ENCODE measurements around the gene LTBP3.

LTBP3 gene

DNA sequence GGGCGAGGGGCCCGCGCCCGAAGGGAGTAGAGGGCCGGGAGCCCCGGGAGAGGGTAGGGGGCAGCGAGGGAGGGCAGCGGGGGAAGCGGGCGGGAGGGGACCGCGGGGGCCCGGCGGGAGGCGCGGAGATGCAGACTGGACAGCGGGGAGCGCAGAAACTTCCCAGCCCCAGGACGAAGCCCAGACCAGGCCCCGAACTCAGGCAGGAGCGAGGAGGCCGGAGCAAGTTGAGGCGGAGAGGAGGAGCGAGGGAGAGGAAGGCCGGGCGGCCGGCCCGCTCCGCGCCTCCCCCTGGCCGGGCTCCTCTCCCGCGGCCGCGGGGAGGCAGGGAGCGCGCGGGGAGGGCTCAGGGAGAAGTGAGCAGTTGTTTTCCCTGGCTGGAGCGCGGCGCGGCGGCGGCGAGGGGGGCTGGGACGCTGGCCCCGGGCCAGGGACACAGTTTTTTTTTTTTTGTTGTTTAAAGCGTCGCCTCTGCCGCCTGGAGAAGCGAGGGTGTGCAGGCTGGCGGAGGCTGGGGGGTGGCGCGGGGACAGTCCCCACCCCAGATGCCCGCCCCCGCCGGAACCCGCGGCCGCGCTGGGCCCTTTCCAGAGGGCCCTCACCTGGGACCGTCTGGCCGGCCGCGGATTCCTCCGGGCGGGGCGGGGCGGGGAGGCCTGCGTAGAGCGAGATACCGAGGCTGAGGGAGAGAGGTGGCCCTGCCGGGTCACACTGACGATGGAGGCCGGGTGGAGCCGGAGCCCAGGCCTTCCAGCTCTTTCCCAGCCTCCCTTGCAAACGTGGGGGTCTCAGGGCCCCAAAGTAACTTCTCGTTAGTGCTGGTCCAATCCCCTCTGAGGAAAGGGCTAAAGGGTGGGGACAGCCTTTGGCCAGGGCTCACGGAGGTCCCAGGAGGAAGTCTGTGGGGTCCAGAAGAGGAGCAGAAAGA, at the start of gene LTBP3:
Gene LTBP3, minus strand, starts transcription at position 358 of the 928 bp plus-strand sequence. CDS start 400 bp downstream, outside the sequence.
- peak in 1 of 2 donors; percentile 47 for DNase-seq

DNA sequence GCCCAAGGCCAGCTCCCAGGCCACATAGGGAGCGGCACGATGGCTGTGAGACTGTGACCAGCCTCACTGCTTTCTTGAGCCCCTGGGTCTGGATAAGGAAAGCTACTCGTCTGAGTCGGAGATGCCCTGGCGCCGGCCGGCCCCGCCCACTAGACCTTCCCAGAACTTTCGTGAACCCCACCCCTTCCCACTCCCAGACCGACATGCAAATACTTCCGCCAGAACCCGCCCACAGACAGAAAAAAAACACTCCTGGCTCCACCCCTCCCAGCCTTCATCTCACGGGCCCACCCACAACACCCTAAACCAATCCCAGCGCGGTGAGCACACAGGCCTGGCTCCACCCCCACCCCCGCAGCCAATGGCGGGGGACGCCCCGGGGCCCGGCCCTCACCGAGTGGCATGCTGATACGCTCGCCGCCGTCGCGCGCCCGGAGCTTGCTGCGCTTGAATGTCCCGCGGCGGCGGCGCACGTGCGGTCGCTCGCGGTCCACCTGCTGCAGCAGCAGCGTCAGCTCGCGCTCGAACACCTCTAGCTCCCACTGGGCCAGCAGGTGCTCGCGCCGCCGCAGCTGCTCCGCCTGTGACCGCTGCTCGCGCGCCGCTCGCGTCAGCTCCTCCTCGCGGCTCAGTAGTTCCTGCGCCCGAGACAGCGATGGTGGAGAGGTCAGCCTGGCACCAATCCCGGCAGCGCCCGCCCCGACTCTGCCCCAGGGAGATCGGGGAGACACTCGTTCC, 48.9 kb upstream of the LTBP3 start:
- DNase-seq, result no peak

DNA sequence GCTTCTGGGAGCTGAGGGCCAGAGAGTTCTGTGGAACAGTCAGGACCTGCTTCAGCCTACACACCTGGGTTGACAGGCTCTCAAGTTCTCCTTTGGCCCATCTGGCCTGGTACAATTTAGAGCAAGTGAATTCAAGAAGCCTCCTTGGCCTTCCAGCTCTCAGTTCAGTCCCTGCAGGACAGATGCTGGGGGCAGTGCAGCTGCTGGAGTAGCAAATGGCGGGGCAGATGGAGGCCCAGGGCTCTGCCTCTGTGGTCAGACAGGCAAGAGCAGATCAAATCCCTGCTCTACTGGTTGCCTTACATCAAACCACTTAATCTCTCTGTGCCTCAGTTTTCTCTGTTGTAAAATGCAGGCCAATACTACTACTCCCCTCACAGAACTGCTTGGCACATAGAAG, 46.1 kb upstream of the LTBP3 start:
- no peak for DNase-seq

DNA sequence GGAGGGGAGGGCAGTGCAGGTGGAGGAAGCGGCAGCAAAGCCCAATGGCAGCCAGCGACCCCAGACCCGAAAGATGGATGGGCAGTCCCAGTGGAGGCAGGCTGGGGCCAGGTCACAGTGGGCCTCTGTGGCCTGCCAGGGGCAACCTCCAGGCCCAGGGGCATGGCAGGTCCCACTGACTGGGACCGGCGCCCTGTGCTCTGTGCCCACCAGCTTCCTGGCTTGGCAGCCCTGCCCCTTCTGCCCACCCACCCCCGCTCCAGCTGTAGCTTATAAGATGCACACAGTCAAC, 41.7 kb upstream of the LTBP3 start:
- no peak for DNase-seq

DNA sequence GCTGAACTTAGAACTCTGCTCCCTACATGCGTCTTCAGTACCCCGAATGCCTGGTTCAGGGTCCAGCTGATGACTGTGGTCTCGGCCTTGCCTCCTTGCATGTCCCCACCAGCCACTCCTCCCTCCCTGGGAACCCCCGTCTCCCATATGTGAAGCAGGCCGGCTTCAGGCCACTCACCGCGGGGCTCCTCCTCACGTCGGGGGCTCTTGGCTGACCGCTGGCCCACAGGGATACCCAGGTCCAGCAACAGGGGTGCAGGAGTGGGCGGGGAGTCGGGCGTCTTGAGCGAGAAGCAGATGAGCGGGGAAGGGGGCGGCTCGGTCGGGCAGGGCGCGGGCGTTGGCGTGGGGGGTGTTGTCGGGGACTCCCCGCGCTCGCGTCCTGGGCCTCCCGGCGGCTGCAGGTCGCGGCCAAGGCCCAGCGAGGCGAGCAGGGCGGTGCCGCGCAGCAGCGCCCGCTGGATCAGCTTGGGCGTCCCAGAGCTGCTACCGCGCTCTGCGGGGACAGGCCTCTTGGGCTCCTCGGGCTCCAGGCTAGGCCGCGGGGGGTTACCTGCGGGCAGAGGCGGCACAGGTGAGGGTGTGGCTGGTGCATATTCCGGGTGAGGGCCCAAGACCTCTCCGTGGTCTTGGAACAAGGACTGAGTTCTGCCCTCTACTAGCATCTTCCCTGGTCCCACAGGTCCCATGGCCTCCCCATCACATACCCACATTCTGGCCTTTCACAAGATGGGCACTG, 41.2 kb upstream of the LTBP3 start:
- no peak for DNase-seq

DNA sequence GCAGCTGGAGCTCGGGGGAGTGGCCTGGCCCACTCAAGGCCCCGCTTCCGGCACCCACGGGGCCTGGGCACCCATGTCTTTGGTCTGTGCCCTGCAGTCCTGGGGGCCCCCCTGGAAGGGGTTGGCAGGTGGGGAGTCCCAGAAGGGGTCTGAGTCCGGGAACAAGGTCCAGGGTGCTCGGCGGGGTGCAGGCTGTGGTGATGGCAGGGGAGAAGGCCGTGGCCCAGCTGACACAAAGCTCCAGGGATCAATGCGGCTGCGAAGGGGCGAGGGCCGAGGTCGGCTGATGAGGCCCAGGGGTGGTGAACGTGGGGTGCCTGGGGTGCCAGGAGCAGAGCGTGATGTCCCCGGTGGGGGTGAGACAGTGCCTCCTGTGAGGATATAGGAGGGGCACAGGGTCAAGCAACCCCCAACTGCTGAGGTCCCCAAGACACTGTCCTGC, 40.1 kb upstream of the LTBP3 start:
- no peak for DNase-seq

DNA sequence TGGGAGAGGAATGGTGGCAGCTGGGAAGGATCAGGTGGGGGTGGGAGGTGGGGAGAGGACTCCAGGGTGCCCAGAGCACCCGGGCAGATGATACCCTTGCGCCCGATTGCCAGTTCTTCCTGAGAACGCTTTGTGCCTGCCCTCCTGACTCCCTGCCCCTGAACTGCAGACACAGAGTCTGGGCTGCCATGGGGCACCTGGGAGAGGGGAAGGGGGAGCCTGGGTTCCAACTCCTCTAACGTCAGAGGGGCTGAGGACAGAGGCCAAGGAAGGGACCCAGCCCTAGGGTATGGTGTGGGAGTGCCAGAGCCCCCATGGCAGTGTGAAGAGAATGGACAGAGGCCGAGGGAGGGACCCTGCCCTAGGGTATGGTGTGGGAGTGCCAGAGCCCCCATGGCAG, 38.4 kb upstream of the LTBP3 start:
- no peak for DNase-seq

DNA sequence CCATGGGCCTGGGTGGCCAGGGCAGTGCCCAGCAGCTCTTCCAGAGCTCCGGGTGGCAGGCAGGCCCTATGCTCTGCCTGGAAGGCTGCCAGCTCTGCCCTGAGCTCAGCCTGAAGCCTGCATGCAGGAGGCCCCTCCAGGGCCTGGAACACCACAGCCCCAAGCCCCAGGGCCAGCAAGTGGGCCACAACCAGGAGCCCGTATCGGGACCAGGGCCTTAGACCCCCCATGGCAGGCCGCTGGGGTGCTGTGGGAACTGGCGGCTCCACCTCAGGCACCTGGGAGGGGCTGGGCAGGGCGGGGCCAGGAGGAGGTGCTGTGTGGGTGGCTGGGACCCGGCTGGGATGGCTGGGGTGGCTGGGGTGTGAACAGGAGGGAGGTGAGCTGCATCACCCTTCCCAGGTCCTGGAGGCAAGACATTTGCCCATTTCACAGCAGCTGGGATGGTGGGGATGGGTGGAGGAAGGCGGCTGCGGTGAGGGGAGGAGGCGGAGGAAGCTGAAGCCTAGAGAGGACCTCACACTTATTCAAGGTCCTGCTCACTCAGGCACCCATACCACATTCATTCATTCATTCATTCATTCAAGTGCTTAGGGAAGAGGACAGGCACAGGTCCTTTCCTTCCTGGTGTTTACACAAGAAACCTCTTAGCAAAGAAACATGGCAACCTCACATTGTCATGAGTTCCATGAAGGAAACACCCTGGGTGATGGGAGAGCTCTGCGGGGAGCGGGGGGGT, 37.6 kb upstream of the LTBP3 start, which contains the start of gene KCNK7:
Gene KCNK7, minus strand, starts transcription at position 258 of the 739 bp plus-strand sequence. Its CDS starts 28 bp downstream, at position 230.
- DNase-seq, result no peak

DNA sequence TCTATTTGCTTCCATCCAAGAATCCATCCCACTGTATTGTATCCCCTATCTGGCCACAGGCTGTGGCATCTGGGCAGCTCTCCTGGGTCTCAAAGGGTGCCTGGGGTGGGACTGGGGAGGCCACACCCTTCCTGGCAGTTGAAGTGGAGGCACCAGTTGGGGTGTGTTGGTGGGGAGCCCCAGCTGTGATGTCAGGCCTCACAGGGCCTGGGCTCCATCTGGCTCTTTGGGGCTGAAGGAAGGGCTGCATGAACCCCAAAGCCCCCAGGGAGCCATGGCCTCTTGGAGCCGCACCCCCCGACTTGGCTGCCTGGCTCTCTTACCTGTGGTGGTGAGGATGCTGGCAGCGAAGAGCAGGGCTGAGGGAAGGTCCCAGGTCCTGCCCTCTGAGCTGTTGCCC, 37.0 kb upstream of the LTBP3 start:
- no peak for DNase-seq

DNA sequence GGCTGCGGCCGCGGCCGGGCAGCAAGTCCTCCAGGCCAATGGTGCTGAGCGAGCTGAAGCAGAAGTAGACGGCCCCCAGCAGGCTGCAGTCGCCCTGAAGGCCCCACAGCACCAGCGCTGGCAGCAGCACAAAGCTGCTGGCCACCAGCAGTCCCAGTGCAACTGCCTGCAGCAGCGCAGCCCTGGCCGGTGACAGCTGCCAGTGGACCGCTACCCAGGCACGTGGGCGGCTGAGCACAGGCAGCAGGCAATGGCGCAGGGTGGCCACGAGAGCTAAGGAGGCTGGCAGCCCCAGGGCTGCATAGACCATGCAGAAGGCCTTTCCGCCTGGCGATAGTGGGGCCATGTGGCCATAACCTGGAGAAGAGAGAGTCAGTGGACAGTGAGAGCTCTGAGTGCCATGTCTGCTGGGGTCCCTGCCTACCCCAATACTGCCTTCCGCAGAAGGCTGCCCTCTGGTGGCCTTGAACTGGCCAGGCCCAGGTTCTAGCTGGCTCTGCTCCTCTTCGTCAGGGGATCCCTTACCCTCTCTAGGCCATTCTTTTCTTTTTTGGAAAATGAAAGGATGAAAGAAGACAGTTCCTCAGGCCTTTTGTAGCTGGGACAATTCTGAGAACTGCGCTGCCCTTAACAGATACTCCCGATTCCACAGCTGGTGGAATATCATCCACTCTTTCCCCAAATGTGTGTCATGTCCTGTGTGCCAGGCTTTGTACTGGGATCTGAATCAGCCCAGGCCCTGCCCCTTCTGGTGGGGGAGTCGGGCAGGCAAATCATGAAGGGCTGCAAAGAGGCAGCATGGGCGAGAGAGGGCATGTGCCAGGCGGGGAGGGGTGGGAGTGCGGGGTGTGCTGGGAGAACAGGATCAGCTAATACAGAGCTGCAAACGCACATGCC, 35.6 kb upstream of the LTBP3 start:
- DNase-seq, result no peak

DNA sequence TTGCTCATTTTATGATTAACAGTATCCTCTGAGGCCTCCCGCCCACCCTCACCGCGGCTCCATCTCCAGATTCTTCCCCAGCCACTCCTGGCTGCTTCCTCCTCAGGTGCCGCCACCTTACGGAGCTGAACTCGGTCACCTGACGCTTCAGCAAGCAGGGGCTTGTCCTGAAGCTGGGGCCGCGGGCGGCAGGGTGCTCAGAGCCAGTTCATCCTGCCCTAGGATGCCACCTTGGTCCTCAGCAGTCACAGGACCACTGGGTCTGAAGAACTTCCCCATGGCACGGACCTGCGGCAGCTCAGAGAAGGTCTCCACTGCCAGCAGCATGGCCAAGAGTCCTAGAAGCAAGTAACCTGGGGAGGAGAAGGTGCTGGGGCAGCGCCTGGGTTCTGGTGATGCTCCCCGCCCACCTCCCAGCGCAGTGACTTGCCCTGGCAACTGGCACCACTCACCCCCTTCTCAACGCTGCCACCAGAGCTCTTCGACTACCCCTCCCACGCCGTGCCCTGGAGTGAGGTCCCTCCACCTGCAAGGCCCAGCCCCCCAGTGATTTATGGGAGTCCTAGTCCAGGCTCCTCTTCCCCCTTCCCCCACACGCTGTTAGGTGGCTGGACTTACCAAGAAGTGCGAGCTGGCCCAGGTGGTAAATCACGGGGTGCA, 34.8 kb upstream of the LTBP3 start:
- DNase-seq, result no peak

DNA sequence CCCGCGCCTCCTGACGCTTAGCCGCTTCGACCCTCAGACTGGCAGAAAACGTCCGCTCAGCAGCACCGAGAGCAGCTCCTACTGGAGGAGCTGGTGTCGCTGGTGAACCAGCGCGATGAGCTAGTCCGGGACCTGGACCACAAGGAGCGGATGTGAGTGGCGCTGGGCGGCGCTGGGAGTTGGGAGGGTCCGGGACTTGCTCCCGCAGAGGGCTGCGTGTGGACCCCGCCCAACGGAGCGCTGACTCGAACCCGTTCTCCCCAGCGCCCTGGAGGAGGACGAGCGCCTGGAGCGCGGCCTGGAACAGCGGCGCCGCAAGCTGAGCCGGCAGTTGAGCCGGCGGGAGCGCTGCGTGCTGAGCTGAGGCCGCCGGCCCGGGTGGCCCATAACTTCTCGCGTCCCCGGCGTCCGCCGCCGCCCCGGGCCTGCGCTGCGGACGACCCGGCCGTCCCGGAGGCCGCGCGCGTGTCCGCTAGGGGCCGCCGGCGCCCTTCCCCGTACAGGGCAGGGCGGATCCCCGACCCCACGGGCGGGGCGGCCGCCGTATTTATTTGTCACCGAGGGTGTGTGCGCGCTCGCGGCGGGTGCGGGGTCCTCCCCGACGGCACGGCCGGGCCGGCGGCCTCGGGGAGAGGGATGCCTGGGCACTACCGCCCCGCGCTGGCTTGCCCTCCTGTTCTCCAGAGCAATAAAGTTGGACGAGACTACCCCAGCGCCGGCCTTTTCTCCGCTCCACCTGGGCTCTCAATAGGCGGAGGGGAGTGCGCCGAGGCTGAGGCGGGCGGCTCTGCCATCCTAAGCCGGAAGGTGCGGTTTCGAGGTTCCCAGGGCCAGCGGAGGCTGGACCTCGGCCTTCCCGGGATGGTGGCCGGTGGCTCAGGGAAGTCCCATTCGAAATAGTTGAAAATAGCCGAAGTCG, 34.0 kb upstream of the LTBP3 start:
- no peak for DNase-seq

DNA sequence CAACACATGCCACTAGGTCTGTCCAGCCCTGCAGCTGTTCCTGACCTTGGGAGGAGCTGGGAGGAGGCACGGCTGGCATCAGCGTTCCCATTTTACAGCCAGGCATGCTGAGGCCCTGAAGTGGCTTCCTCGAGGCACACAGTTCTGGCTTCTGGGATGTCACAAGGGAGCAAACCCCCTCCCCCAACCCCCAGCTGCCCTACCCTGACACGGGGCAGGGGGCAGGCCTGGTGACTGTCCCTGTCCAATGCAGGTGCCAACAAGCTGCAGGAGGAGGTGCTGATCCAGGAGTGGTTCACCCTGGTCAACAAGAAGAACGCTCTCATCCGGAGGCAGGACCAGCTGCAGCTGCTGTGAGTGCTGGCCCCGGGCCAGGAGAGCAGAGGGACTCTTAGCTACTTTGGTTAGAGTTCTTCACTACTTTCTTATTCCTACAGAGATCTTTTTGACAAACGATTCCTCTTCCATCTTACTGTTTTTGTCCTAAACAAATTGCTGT, 32.1 kb upstream of the LTBP3 start:
- DNase-seq, result no peak

DNA sequence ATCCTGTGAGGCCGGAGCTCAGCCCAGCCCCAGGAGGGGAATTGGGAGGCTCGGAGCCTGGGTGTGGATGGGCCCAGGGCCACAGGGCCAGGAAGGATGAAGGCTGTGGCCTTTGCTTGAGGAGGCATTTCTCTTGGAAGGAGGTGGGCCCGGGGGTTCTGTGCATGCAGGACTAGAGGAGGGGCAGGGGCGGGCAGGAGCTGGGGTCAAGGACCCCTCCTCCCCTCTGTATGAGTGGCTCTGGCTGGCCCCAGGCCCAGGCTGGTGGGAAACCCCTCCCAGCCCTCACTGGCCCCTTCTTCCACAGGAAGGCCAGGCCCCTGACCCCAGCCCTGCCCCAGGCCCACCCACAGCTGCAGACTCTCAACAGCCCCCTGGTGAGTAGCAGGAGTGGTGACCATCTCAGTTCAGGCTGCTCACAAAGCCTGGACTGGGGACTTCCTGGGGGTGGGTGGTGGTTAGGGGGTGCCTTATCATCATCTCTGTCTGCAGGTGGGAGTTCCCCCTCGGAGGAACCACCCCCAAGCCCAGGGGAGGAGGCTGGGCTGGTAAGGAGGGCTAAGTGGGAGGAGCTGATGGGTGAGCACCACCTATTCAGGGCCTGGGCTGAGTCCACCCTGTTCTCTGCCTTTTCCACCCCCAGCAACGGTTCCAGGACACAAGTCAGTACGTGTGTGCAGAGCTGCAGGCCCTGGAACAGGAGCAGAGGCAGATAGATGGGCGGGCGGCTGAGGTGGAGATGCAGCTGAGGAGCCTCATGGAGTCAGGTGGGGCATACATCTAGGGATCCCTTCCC, 31.5 kb upstream of the LTBP3 start:
- DNase-seq, result no peak

DNA sequence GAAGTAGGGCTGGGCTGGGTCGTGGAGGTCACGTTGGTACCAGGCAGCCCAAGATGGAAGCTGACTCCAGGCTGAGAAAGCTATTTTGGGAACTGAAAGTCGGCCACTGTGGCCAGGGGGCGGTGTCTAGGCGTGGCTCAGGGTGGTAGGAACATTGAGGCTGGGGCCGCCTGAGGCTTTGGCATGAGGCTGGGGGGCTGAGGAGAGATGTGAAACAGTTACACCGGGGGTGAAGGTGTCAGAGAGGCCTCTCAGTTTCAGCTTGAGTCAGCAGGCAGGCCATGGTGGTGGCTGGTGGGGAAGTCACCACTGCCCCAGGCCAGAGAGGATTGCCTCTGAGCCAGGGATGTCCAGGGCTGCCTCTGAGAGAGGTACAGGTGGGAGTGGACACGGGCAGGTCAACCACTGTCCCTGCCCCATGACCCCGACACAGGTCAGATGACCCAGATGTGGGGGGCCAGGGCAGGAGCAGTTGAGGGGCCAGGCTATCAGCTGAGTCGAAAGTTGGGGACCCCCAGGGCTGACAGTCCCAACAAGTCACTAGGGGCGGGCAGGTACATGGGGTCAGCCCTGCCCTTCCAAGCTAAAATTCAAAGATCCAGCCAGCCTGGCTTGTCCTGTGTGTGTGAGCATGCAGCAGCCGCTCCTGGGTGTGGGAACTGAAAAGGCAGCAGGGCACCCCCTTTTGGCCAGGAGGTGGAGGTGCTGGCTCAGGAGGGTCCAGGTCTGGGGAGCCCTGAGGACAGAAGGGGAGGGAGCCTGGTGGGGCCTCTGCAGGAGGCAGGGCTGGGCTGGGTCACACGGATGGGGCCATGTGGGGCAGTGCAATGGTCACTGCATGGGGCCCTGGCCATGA, 30.3 kb upstream of the LTBP3 start:
- DNase-seq, result peak; percentile 70 to 71

DNA sequence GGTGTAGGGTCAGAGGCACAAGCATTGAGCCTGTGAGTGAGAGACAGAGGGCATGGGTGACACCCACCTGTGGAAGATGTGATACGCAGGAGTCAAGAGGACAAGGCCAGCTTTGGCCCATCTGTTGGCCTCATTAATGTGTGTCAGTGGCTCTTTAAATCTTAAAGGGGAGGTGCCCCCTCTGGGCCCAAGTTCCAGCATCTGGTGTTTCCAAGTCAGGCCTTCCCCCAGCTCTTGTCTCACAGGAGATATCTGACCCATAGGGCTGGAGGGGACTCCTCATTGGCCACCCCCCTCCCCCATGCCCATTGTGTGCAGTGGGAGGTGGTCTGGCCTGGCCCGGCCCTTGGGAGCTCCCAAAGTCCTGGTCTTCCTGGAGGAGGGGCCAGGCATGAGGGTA, 28.5 kb upstream of the LTBP3 start:
- no peak for DNase-seq

DNA sequence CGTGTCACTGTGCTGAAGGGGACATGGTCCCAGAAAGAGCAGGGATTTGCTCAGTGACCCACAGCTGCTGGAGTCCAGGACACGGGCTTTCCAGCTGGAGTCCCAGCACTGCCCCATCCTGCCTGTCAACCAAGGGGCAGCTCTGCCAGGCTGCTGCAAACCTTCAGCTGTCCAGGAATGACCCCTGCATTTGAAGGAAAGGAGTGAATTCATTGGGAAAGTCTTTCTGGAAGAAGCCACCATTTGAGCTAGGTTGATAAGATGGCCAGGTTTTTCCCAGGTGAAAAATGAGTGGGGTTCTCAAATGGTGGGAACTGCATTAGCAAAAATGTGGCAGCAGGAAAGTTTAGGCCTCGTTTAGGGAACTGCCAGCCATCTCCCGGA, 28.1 kb upstream of the LTBP3 start:
- DNase-seq, result no peak
